Epidermal melanocyte (primary cell): Measurements from ENCODE around the gene AKR1E2.

Source experiments
- DNase-seq: peaks from one replicate; pipeline ENCODE4 v3.0.0; 2011; ENCODE audit warnings: low spot score; ENCODE audit not compliant: insufficient read length

AKR1E2 gene

GRCh38 chr10:4825868-4826791, at the start of gene AKR1E2:
Gene AKR1E2 (plus strand): TSS chr10:4826207. CDS start chr10:4826325, 118 bp downstream.
- peak; percentile 74 for DNase-seq

- no peak for DNase-seq
Measured at GRCh38 chr10:4776234-4776638, 49.8 kb upstream of the AKR1E2 start.

- DNase-seq = no peak
Measured at GRCh38 chr10:4778761-4779160, 47.2 kb upstream of the AKR1E2 start.

- no peak for DNase-seq
Measured at GRCh38 chr10:4780091-4780490, 45.9 kb upstream of the AKR1E2 start.

GRCh38 chr10:4780782-4781181, 45.2 kb upstream of the AKR1E2 start:
- DNase-seq = no peak

- no peak for DNase-seq
Measured at GRCh38 chr10:4781955-4782354, 44.1 kb upstream of the AKR1E2 start.

GRCh38 chr10:4784667-4785333, 41.2 kb upstream of the AKR1E2 start:
- DNase-seq = no peak

GRCh38 chr10:4786043-4786839, 39.8 kb upstream of the AKR1E2 start:
- DNase-seq = no peak

- DNase-seq = no peak
Measured at GRCh38 chr10:4790045-4790444, 36.0 kb upstream of the AKR1E2 start.

- no peak for DNase-seq
Measured at GRCh38 chr10:4790922-4791321, 35.1 kb upstream of the AKR1E2 start.

- DNase-seq = no peak
Measured at GRCh38 chr10:4792381-4792780, 33.6 kb upstream of the AKR1E2 start.

GRCh38 chr10:4801405-4801804, 24.6 kb upstream of the AKR1E2 start:
- no peak for DNase-seq

- no peak for DNase-seq
Measured at GRCh38 chr10:4802711-4803487, 23.1 kb upstream of the AKR1E2 start.

GRCh38 chr10:4803822-4804221, 22.2 kb upstream of the AKR1E2 start:
- DNase-seq = no peak

- no peak for DNase-seq
Measured at GRCh38 chr10:4804465-4804864, 21.5 kb upstream of the AKR1E2 start.

GRCh38 chr10:4806534-4806933, 19.5 kb upstream of the AKR1E2 start:
- no peak for DNase-seq

GRCh38 chr10:4807761-4808507, 18.1 kb upstream of the AKR1E2 start:
- DNase-seq = peak; percentile 24

- DNase-seq = no peak
Measured at GRCh38 chr10:4809156-4809555, 16.9 kb upstream of the AKR1E2 start.

- no peak for DNase-seq
Measured at GRCh38 chr10:4810092-4810491, 15.9 kb upstream of the AKR1E2 start.

- DNase-seq = no peak
Measured at GRCh38 chr10:4812046-4812445, 14.0 kb upstream of the AKR1E2 start.
